ENCODE results near the gene TTYH2. TPM values are rescaled to one million over a fixed set of nuclear protein-coding genes. Genes with fewer than 3 reads are reported as not detected.
A peak's percentile ranks its signal among the peaks of the same experiment; 100 is the strongest.

The TTYH2 gene
- total and polyA plus RNA-seq, 5 donors from 2014 or later: 6.7 to 23.3 (median 10.8) TPM

DNA sequence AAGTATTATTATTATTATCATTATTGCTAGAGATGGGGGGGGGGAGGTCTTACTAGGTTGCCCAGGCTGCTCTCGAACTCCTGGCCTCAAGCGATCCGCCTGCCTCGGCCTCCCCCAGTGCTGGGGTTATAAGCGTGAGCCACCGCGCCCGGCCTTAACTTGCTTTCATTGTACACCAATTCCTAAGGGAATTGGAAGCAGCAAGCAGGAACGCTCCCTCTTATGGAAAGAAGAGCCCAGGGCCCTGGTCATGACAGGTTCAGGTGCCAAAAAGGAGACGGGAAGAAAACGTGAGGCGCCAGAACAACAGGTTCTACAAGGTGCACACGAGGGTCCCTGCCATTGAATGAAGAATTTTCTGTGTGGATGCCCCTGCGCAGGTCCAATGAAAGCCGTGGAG is 10.4 kb upstream of the TTYH2 start:
- Mint-ChIP-seq H3K4me3 (peak overlapping the region; percentile 90 to 100 (median 98)), H3K9me3 (no peaks in the 10 kb centered on the region), H3K36me3 (peaks cover 17% of the 10 kb centered on the region), H3K4me1 (peaks cover 0 to 44% (median 28%) of the 10 kb centered on the region in 4 donors), H3K27ac (peak overlapping the region in 2 of 3 donors; percentile 97 to 99), H3K27me3 (peaks cover 43% of the 10 kb centered on the region)
- Histone ChIP-seq H3K4me3 (ENCODE audit: low read depth, low read length) (no peak overlapping the region), H3K4me1 (ENCODE audit: control insufficient read depth, insufficient read depth, low read length, poor library complexity, severe bottlenecking) (peaks cover 38% of the 10 kb centered on the region), H3K9me3 (ENCODE audit: control insufficient read depth in 2 of 2, low read length in 2 of 2) (no peaks in the 10 kb centered on the region), H3K27ac (ENCODE audit: insufficient read depth, low read length, poor library complexity, severe bottlenecking) (no peak overlapping the region), H3K27me3 (ENCODE audit: control insufficient read depth, insufficient read depth, low read length) (no peaks in the 10 kb centered on the region), H3K36me3 (ENCODE audit: control insufficient read depth, insufficient read depth, low read length) (peaks cover 29% of the 10 kb centered on the region)
- DNase-seq: no peak
- ATAC-seq (ENCODE audit: low read depth in 2 of 2): no peak

DNA sequence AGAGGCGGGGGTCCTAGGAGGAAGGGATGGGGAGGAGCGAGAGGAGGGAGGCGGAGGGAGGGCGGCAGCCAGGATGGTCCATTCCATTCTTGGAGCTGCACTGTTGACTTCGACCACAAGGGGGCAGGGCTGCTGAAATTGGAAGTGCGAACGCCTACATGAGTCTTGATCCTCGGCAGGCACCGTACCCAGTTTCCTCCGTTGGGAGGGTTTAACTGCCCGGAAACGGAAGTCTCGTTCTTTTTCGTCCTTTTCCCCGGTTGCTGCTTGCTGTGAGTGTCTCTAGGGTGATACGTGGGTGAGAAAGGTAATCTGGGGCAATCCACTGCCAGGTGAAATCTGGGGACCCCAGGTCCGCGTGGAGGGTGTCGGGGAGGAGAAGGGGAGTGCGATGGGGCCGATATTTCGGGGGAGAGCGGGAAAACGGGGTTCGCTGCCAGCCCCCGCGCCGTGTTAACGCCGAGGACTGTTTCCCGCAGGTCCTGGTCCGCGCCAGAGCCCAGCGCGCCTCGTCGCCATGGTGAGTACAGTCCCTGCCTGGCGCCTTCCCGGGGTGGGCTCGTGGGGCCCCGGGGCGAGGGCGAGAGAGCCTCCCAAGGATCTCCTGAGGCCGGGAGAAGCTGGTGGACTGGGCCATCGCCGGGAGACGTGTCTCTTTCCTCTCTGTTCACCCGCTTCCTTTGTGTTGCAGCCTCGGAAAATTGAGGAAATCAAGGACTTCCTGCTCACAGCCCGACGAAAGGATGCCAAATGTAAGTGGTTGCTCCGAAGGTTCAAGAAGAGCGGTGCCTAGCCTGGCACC is 9.7 kb upstream of the TTYH2 start, which contains the start of gene RPL38:
RPL38 (plus strand) TSS at position 240 of the 802 bp plus-strand sequence; CDS start at position 518, 278 bp downstream.
- no peaks in the 10 kb centered on the region for H3K9me3 ChIP-seq (ENCODE audit: control insufficient read depth in 2 of 2, low read length in 2 of 2)
- peak; percentile 85 to 88 for ATAC-seq (ENCODE audit: low read depth in 2 of 2)
- Mint-ChIP-seq H3K9me3 (no peaks in the 10 kb centered on the region), H3K27me3 (peaks cover 36% of the 10 kb centered on the region), H3K4me1 (peaks cover 0 to 49% (median 30%) of the 10 kb centered on the region in 4 donors), H3K36me3 (peaks cover 17% of the 10 kb centered on the region), H3K27ac (peak within 1 kb of the TSS; percentile 97 to 99 (median 97)), H3K4me3 (peak within 1 kb of the TSS; percentile 90 to 100 (median 98))
- peak; percentile 92 to 98 (median 94) for DNase-seq
- peaks cover 38% of the 10 kb centered on the region for H3K4me1 ChIP-seq (ENCODE audit: control insufficient read depth, insufficient read depth, low read length, poor library complexity, severe bottlenecking)
- H3K27me3 ChIP-seq (ENCODE audit: control insufficient read depth, insufficient read depth, low read length): no peaks in the 10 kb centered on the region
- H3K27ac ChIP-seq (ENCODE audit: insufficient read depth, low read length, poor library complexity, severe bottlenecking): peak within 1 kb of the TSS; percentile 79
- H3K4me3 ChIP-seq (ENCODE audit: low read depth, low read length): peak within 1 kb of the TSS; percentile 91
- H3K36me3 ChIP-seq (ENCODE audit: control insufficient read depth, insufficient read depth, low read length): peaks cover 35% of the 10 kb centered on the region

DNA sequence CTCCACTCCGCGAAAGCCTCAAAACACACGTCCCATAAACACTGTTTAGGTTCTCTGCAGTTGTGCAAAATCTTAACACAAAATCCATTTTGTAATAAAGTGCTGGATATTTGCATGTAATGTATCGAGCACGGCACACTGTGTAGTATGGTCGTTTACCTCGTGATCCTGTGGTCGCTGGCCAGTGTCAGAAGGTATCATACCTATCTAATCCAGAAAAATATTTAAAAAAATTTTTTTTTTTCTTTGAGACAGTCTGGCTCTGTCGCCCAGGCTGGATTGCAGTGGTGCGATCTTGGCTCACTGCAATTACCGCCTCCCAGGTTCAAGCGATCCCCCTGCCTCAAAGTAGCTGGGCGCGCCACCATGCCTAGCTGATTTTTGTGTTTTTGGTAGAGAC is 8.9 kb upstream of the TTYH2 start:
- peak overlapping the region; percentile 20 to 97 (median 84) for H3K27ac Mint-ChIP-seq
- Histone ChIP-seq H3K4me3 (ENCODE audit: low read depth, low read length) (peak overlapping the region; percentile 91), H3K27ac (ENCODE audit: insufficient read depth, low read length, poor library complexity, severe bottlenecking) (peak overlapping the region; percentile 79), H3K27me3 (ENCODE audit: control insufficient read depth, insufficient read depth, low read length) (no peaks in the 10 kb centered on the region), H3K9me3 (ENCODE audit: control insufficient read depth in 2 of 2, low read length in 2 of 2) (no peaks in the 10 kb centered on the region), H3K4me1 (ENCODE audit: control insufficient read depth, insufficient read depth, low read length, poor library complexity, severe bottlenecking) (peaks cover 38% of the 10 kb centered on the region), H3K36me3 (ENCODE audit: control insufficient read depth, insufficient read depth, low read length) (peaks cover 43% of the 10 kb centered on the region)
- H3K9me3 Mint-ChIP-seq: no peaks in the 10 kb centered on the region
- H3K36me3 Mint-ChIP-seq: peaks cover 24% of the 10 kb centered on the region
- peak overlapping the region; percentile 85 to 100 (median 98) for H3K4me3 Mint-ChIP-seq
- ATAC-seq (ENCODE audit: low read depth in 2 of 2): no peak
- peaks cover 0 to 54% (median 33%) of the 10 kb centered on the region in 4 donors for H3K4me1 Mint-ChIP-seq
- no peak for DNase-seq
- peaks cover 28% of the 10 kb centered on the region for H3K27me3 Mint-ChIP-seq

DNA sequence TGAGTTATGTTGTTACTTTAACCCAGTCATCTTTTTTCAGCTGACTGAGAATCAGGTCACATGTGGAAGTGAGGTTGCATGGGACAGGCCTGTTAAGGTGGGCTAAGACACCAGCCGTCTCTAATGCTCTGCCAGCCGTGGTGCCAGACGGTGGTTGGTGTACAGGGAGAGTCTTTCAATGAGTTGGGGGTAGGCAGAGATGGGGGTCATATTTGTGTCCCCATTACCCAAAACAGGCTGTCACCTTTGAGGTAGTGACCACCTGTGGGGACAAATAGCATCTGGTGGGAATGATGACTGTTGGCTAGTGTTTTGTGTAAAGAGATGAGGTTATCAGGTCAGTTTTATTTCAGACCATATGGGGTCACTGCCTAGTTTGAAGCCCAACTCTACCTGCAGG is 8.1 kb upstream of the TTYH2 start:
- no peak for ATAC-seq (ENCODE audit: low read depth in 2 of 2)
- Histone ChIP-seq H3K4me3 (ENCODE audit: low read depth, low read length) (peak overlapping the region; percentile 91), H3K9me3 (ENCODE audit: control insufficient read depth in 2 of 2, low read length in 2 of 2) (no peaks in the 10 kb centered on the region), H3K36me3 (ENCODE audit: control insufficient read depth, insufficient read depth, low read length) (peaks cover 51% of the 10 kb centered on the region), H3K27ac (ENCODE audit: insufficient read depth, low read length, poor library complexity, severe bottlenecking) (no peak overlapping the region), H3K27me3 (ENCODE audit: control insufficient read depth, insufficient read depth, low read length) (no peaks in the 10 kb centered on the region), H3K4me1 (ENCODE audit: control insufficient read depth, insufficient read depth, low read length, poor library complexity, severe bottlenecking) (peaks cover 38% of the 10 kb centered on the region)
- H3K4me3 Mint-ChIP-seq: peak overlapping the region; percentile 79 to 98 (median 83)
- DNase-seq: no peak
- H3K27me3 Mint-ChIP-seq: peaks cover 22% of the 10 kb centered on the region
- peaks cover 2 to 53% (median 32%) of the 10 kb centered on the region in 4 donors for H3K4me1 Mint-ChIP-seq
- H3K9me3 Mint-ChIP-seq: no peaks in the 10 kb centered on the region
- peaks cover 26% of the 10 kb centered on the region for H3K36me3 Mint-ChIP-seq
- peak overlapping the region; percentile 20 to 97 (median 81) for H3K27ac Mint-ChIP-seq

DNA sequence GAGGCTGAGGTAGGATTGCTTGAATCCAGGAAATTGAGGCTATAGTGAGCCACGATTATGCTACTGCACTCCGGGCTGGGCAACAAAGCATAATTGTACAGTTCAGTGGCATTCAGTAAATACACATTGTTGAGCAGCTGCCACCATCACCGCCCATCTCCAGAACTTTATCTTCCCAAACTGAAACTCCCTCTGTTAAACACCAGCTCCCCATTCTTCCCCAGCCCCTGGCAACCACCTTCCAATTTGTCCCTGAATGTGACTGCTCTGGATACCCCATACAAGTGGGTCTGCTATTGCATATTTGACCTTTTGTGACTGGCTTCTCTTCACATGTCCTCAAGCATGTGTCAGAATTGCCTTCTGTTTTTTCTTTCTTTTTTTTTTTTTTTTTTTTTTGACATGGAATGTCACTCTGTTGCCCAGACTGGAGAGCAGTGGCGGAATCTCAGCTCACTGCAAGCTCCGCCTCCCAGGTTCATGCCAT is 7.0 kb upstream of the TTYH2 start:
- Mint-ChIP-seq H3K27me3 (peaks cover 17% of the 10 kb centered on the region), H3K4me3 (peak overlapping the region; percentile 29 to 81 (median 54)), H3K9me3 (no peaks in the 10 kb centered on the region), H3K4me1 (peaks cover 6 to 62% (median 37%) of the 10 kb centered on the region in 4 donors), H3K27ac (peak overlapping the region in 1 of 3 donors; percentile 39), H3K36me3 (peaks cover 30% of the 10 kb centered on the region)
- Histone ChIP-seq H3K27me3 (ENCODE audit: control insufficient read depth, insufficient read depth, low read length) (no peaks in the 10 kb centered on the region), H3K36me3 (ENCODE audit: control insufficient read depth, insufficient read depth, low read length) (peaks cover 52% of the 10 kb centered on the region), H3K4me3 (ENCODE audit: low read depth, low read length) (peak overlapping the region; percentile 32), H3K9me3 (ENCODE audit: control insufficient read depth in 2 of 2, low read length in 2 of 2) (no peaks in the 10 kb centered on the region), H3K4me1 (ENCODE audit: control insufficient read depth, insufficient read depth, low read length, poor library complexity, severe bottlenecking) (peaks cover 48% of the 10 kb centered on the region), H3K27ac (ENCODE audit: insufficient read depth, low read length, poor library complexity, severe bottlenecking) (no peak overlapping the region)
- DNase-seq (no peak), ATAC-seq (ENCODE audit: low read depth in 2 of 2) (no peak)

DNA sequence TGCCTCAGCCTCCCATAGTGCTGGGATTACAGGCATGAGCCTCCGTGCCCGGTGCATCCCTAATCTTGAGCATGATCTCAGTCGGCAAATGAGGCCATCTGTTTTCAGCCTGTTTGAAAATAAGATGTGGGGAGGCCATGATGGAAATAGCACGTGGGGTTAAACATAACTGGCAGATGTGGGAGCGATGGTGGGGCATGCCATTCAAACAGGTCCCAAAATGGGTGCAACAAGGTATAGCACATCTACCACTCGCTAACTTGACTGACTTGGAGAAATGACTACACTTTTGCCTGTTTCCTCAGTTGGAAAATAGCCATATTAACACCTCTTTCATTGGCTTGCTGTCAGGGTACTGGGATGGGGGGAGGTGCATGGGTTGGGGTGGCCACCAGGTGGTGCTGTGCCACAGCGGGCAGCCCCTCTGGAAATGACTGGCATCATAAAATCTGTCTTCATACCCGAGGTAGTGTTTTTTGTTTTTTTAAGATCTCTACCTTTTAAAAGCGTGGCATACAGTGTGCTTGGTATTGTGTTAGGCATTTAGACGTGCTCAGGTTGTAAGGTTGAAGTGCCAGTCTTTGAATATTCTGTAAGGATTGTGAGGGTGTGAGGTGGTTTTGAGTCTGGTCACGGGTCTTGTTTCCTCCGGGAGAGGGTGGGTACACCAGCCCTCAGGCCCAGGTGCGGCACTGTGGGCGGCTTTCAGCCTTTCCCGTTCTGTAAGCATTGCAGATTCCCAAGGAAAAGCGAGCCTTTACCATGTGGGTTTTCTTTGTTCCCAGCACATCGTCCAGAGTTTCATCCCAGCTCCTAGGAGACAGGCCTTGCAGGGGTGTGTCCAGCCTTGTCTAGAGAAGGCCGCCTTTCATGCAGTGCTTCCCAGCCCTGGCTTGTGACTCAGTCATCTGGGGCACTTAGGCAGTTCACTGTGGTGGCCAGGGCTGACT is 2.9 kb upstream of the TTYH2 start:
- Mint-ChIP-seq H3K27ac (peak overlapping the region; percentile 80 to 97 (median 80)), H3K4me3 (peak overlapping the region; percentile 18 to 90 (median 54)), H3K36me3 (peaks cover 20% of the 10 kb centered on the region), H3K9me3 (no peaks in the 10 kb centered on the region), H3K27me3 (no peaks in the 10 kb centered on the region), H3K4me1 (peaks cover 6 to 76% (median 37%) of the 10 kb centered on the region in 4 donors)
- ATAC-seq (ENCODE audit: low read depth in 2 of 2): peak; percentile 68 to 69
- peaks cover 46% of the 10 kb centered on the region for H3K36me3 ChIP-seq (ENCODE audit: control insufficient read depth, insufficient read depth, low read length)
- no peaks in the 10 kb centered on the region for H3K9me3 ChIP-seq (ENCODE audit: control insufficient read depth in 2 of 2, low read length in 2 of 2)
- peaks cover 64% of the 10 kb centered on the region for H3K4me1 ChIP-seq (ENCODE audit: control insufficient read depth, insufficient read depth, low read length, poor library complexity, severe bottlenecking)
- DNase-seq: peak; percentile 69 to 84 (median 81)
- H3K4me3 ChIP-seq (ENCODE audit: low read depth, low read length): no peak overlapping the region
- no peaks in the 10 kb centered on the region for H3K27me3 ChIP-seq (ENCODE audit: control insufficient read depth, insufficient read depth, low read length)
- peak overlapping the region; percentile 47 for H3K27ac ChIP-seq (ENCODE audit: insufficient read depth, low read length, poor library complexity, severe bottlenecking)
